Activated naive CD8-positive, alpha-beta T cell treated with anti-CD3 and anti-CD28 coated beads, Interleukin-2, amount 10 ng/mL, durations not matched to agents 7 days and 5 days (primary cell): ENCODE results near the gene GABBR1. TPM values are rescaled to one million over a fixed set of nuclear protein-coding genes. Genes with fewer than 3 reads are reported as not detected.

ENCODE experiments used
- ATAC-seq: fragments of 150-1000 bp; cut with Tn5 transposase; one replicate; pipeline ENCODE4 v1.10.0; 2021; ENCODE audit warnings: low read depth, moderate library complexity
- POLR2A ChIA-PET: fragments of 350-600 bp; sonication (Branson Sonifier 250); formaldehyde crosslinking; loops from one replicate; lab custom pipeline; 2021; ENCODE audit warnings: antibody characterized with exemption; lab: Charles Lee
- DNase-seq: peaks from one replicate; pipeline ENCODE4 v3.0.0; 2021
- H3K27ac Mint-ChIP-seq: one replicate; pipeline ENCODE4 v1.8.0; 2022; ENCODE audit warnings: mild to moderate bottlenecking, mixed read lengths
- H3K27me3 Mint-ChIP-seq: one replicate; pipeline ENCODE4 v1.8.0; 2022; ENCODE audit warnings: mild to moderate bottlenecking, moderate library complexity, mixed read lengths
- H3K36me3 Mint-ChIP-seq: one replicate; pipeline ENCODE4 v1.8.0; 2021; ENCODE audit warnings: mild to moderate bottlenecking, mixed read lengths
- H3K4me1 Mint-ChIP-seq: one replicate; pipeline ENCODE4 v1.8.0; 2021; ENCODE audit warnings: mixed read lengths
- H3K4me3 Mint-ChIP-seq: one replicate; pipeline ENCODE4 v1.8.0; 2022; ENCODE audit warnings: mild to moderate bottlenecking, moderate library complexity, mixed read lengths
- H3K9me3 Mint-ChIP-seq: one replicate; pipeline ENCODE4 v1.8.0; 2021; ENCODE audit warnings: mixed read lengths
- total RNA-seq, 2 experiments: library from RNA; stranded (reverse); gene quantifications; one replicate each; pipeline ENCODE4 v1.2.3, GENCODE V29; 2021

The GABBR1 gene
- total RNA-seq, 2 experiments from 2014 or later: 20.1 to 20.7 TPM

GRCh38 chr6:29519291-29520010 lies 113.5 kb downstream of the GABBR1 start:
- POLR2A ChIA-PET: no interaction called here
- DNase-seq: no peak
- ATAC-seq: no peak
- H3K27ac Mint-ChIP-seq: no peak overlapping the region
- peaks cover 3% of the 10 kb centered on the region for H3K9me3 Mint-ChIP-seq
- no peaks in the 10 kb centered on the region for H3K36me3 Mint-ChIP-seq
- H3K27me3 Mint-ChIP-seq: peaks cover 14% of the 10 kb centered on the region
- H3K4me1 Mint-ChIP-seq: peaks cover 11% of the 10 kb centered on the region
- H3K4me3 Mint-ChIP-seq: no peak overlapping the region

- peaks cover 12% of the 10 kb centered on the region for H3K4me1 Mint-ChIP-seq
- ATAC-seq (no peak), DNase-seq (no peak)
- no peak overlapping the region for H3K27ac Mint-ChIP-seq
- POLR2A ChIA-PET: no interaction called here
- H3K36me3 Mint-ChIP-seq: no peaks in the 10 kb centered on the region
- peaks cover 8% of the 10 kb centered on the region for H3K27me3 Mint-ChIP-seq
- no peak overlapping the region for H3K4me3 Mint-ChIP-seq
- peaks cover 1% of the 10 kb centered on the region for H3K9me3 Mint-ChIP-seq
Measured at GRCh38 chr6:29517728-29518440, 115.1 kb downstream of the GABBR1 start.

- H3K27ac Mint-ChIP-seq: no peak overlapping the region
Measured at GRCh38 chr6:29517245-29517644, 115.7 kb downstream of the GABBR1 start.

GRCh38 chr6:29516108-29516507 lies 116.9 kb downstream of the GABBR1 start:
- Mint-ChIP-seq H3K27me3 (peaks cover 6% of the 10 kb centered on the region), H3K4me3 (peak overlapping the region; percentile 10), H3K4me1 (peaks cover 12% of the 10 kb centered on the region), H3K9me3 (peaks cover 1% of the 10 kb centered on the region), H3K27ac (no peak overlapping the region), H3K36me3 (no peaks in the 10 kb centered on the region)
- DNase-seq: no peak
- POLR2A ChIA-PET: interaction anchor here (0.9 kb wide), 1 partner anchor 90 kb away, joined by 4 read pairs; no protein-coding TSS in a partner anchor
- ATAC-seq: peak; percentile 90

More at GRCh38 chr6:29517245-29517644, 115.7 kb downstream of the GABBR1 start:
- Mint-ChIP-seq H3K36me3 (no peaks in the 10 kb centered on the region), H3K27me3 (peaks cover 6% of the 10 kb centered on the region), H3K9me3 (peaks cover 1% of the 10 kb centered on the region), H3K4me1 (peaks cover 12% of the 10 kb centered on the region), H3K4me3 (no peak overlapping the region)
- POLR2A ChIA-PET: no interaction called here
- ATAC-seq (no peak), DNase-seq (no peak)

- H3K27me3 Mint-ChIP-seq: peaks cover 6% of the 10 kb centered on the region
- POLR2A ChIA-PET: no interaction called here
- DNase-seq (no peak), ATAC-seq (no peak)
- H3K9me3 Mint-ChIP-seq: peaks cover 1% of the 10 kb centered on the region
- no peaks in the 10 kb centered on the region for H3K36me3 Mint-ChIP-seq
- H3K4me1 Mint-ChIP-seq: peaks cover 5% of the 10 kb centered on the region
- H3K4me3 Mint-ChIP-seq: no peak overlapping the region
- H3K27ac Mint-ChIP-seq: no peak overlapping the region
Measured at GRCh38 chr6:29510746-29511300, 122.2 kb downstream of the GABBR1 start.

GRCh38 chr6:29510202-29510601 lies 122.8 kb downstream of the GABBR1 start:
- no peaks in the 10 kb centered on the region for H3K36me3 Mint-ChIP-seq
- peaks cover 3% of the 10 kb centered on the region for H3K4me1 Mint-ChIP-seq
- no peak overlapping the region for H3K4me3 Mint-ChIP-seq
- H3K27me3 Mint-ChIP-seq: peaks cover 6% of the 10 kb centered on the region
- ATAC-seq: no peak
- POLR2A ChIA-PET: no interaction called here
- H3K9me3 Mint-ChIP-seq: peaks cover 1% of the 10 kb centered on the region
- H3K27ac Mint-ChIP-seq: no peak overlapping the region
- DNase-seq: no peak

Other genes starting within 250 kb of the GABBR1 start
- not detected for gene OR12D2, start 237.6 kb downstream of the GABBR1 start, total RNA-seq
- not detected for gene OR12D1, start 218.3 kb downstream of the GABBR1 start, total RNA-seq
- gene OR10C1, start 193.9 kb downstream of the GABBR1 start, total RNA-seq: not detected
- gene OR11A1, start 176.1 kb downstream of the GABBR1 start, total RNA-seq: not detected
- not detected for gene OR2H1, start 176.0 kb downstream of the GABBR1 start, total RNA-seq
- not detected for gene MAS1L, start 145.2 kb downstream of the GABBR1 start, total RNA-seq
- gene UBD, start 73.5 kb downstream of the GABBR1 start, total RNA-seq: not detected
- not detected for gene OR2H2, start 48.1 kb downstream of the GABBR1 start, total RNA-seq
- gene MOG, start 23.9 kb upstream of the GABBR1 start, total RNA-seq: not detected
- 10 to 100 TPM; 12.3 to 13.5 TPM for gene ZFP57, start 48.0 kb upstream of the GABBR1 start, total RNA-seq
- gene HLA-F, start 90.3 kb upstream of the GABBR1 start, total RNA-seq: 100 to 1,000 TPM; 502 to 534 TPM
- 1 to 10 TPM; 1.6 to 2.0 TPM for gene HLA-G, start 194.6 kb upstream of the GABBR1 start, total RNA-seq